HG02885 (cell line): ENCODE measurements around the gene UROS.

Source experiments
- ATAC-seq: cut with Tn5 transposase; IDR thresholded peaks from one replicate; pipeline ENCODE4 v1.9.1; 2021; ENCODE audit warnings: mild to moderate bottlenecking; ENCODE audit not compliant: unreplicated experiment, poor library complexity

Gene UROS

DNA sequence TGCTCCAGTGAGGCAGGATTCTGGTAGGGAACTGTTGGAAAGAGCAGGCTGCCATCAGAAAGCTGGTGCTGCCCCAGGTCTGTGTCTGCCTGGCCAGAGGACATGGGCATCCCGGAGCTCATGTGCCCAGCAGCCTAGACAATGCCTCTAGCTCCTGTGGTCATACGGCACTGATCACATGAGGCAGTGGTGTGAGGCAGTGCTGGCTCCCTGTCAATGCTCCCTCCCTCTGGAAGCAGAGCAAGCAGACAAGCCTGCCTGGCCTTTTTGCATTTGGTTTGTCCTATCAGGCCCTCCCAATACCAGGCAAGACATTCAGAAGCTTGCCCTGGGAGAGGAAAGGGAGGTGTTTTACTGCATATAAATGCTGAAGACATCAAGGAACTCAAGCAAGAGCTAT lies 27.9 kb downstream of the UROS start:
- no peak for ATAC-seq

DNA sequence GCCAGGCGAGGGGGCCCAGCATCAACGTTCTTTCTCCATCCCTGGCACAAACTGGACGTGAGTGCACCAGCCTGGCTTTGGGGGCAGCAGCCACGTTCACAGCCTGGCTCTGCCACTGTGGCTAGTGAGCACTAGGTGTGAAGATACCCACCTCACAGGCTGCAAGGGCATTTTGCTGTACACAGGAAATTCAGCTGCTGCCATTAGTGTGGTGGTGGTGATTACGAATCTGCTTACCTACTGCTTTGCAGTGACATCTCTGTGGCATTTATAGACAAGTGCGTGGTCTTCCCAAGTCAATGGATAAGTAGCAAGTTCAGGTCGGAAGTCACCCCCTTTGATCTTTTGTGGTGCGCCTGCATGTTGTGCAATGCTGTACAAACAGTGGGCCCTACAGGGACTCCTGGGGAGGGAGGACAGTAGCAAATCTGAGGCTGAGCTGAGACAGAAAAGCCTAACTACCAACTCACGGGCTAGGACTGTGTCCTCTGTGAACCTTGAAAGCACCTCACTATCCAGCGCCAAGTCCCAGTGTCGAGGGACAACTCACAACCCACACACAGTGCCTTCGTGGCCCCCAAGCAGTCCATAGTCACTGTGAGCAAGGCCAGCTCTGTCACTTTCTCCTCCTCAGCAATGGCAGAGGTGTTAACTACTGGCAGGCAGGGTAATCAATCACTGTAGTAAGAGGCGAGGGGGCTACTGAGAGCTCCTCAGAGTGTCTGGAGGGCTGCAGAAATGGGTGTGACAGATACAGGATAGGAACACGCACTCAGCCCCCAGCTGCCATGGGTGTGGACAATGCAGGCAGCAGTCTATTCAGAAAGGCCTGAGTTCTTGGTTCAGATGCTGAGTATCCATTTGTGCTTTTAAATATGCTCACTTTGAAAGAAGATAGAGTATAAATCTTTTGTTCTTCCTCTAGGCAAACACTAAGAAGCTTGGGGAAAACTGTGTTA lies 30.4 kb downstream of the UROS start:
- ATAC-seq: no peak

DNA sequence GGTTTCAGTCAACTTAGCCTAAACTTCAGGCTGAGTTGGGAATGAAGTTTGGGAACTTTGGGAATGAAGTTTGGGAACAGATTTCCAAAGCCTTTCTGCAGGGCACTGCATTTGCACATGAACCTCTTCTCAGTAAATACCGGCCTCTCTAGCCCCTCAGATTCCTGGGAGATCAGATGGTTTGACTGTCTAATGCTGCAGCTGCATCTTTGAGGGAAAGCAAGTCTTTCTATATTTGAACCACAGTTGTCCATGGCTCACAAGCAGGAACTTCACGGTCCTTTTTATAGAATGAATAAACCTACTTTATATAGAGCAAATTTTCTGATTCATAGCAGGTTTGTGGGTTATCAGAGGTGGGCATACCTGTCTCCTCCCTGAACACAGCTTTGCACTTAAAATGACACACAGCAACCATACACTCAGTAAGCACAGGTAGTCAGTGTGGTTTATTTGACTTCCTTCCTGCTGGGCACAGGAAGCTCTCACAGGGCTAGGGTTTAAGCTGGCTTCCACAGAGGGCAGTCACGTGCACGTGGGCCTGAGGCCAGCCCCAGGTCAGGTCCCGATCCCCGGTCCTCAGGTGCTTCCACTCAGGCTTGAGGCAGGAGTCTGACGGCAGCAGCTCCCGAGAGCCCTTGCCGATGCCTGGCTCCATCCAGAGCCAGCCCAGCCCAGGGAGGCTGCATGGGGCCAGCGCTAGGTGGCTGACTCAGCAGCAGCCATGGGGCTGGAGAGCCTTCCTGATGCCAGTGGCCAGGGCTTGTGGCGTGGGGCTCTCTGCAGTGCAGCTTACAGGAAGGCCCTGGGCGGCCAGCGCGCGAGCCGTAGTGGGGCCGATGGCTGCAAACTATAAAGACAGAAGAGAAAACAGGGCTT lies 34.7 kb downstream of the UROS start:
- ATAC-seq: no peak

DNA sequence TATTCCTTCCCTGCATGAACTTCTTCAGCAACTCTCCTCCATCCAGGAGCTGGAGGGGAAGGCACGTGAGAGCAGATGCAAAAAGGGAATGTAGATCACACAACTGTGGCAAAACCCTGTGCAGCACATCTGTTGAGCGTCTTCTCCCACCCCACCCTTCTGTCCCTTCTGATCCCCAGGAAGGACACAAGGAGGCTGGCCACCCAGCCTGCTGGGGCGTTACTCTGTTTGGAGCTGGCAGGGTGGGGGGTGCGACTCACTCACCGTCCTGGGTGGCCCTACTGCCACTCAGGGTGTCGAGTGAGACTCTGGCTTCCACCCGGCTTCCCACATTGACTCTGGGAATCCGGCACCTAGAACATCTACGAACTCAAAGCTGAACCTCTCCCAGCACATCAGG lies 37.3 kb downstream of the UROS start:
- no peak for ATAC-seq

DNA sequence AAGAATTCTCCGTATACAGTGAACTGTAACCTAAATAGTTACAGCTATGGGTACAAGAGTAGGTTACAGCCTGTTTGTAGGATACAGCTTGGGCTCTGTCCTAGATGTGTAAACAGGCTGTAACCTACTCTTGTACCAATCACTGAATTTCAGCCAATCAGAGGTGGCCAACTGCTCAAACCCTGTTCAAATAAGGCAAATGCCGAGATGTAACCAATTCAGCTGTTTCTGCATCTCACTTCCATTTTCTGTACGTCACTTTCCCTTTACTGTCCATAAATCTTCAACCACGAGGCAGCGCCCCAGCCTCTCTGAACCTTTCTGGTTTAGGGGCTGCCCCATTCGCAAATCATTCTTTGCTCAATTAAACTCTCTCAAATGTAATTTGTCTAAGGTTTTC lies 39.1 kb downstream of the UROS start:
- peak; percentile 76 for ATAC-seq

DNA sequence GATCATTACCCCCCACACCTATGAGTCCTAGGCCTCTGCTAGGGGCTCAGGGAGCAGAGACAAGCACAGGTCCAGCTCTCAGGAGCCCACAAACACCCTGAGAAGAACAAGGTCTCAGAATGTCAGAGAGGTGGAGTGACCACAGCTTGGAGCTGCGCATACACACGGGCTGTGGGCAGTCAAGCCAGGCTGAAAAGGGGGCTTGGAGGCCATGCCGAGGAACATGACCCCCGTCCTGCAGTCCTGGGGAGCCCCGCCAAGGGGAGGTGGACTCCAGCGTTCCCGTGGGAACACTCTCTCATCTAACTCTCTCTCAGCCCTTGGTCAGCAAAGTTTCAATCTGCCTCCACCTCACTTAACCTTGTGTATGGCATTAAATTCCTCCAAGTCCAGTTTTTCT lies 39.6 kb downstream of the UROS start:
- ATAC-seq: no peak

DNA sequence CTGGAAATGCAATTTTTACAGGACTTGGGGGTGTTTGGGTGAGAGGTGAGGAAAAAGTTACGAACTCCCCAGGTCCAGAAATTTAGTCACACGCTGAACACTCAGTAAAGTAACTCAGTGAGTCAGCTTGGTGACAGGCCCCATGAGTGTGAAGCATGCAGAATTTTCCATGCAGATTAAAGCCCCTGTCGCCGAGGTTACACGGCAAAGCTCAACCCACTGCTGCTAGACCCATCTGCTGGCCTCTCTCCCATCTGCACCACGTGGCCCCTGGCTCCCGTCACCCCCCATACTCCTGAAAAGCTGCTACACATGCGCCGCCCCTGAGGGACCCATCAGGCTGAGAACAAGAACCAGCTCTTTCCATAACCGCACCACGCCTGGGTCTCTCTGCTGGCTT lies 40.4 kb downstream of the UROS start:
- no peak for ATAC-seq

DNA sequence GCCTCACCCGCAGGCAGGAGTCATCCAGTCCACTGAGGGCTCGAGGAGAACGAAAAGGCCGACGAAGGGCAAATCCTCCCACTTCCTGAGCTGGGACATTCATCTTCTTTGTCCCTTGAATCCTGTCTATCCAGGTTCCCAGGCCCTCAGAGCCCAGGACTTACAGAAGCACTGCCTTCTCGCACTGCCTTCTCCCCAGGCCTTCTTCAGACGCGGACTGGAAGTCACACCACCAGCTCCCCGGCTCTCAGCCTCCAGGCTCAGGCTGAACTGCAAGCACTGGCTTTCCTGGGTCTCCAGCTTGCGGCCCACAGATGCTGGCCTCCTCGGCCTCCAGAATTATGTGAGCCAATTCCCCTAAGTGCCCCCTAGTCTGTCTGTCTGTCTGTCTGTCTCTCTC lies 41.0 kb downstream of the UROS start:
- no peak for ATAC-seq

DNA sequence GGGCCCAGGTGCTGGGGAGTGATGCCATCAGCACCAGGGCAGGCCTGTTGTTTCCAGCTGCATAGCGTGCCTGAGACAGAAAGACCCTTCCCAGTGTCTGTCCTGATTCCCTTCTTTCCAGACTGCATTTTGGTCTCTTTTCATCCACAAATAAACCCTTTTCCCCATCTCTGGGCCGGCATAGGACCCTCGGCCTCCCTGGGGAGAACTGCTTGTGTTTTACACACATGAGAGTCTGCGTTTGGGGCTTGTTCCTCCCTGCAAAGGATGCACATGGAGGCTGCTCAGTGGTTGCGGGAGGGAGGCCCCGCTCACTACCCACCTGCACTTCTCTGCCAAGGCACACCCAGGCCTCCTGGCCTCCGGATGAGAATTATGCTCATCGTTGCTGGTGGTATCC lies 41.7 kb downstream of the UROS start:
- ATAC-seq: no peak

DNA sequence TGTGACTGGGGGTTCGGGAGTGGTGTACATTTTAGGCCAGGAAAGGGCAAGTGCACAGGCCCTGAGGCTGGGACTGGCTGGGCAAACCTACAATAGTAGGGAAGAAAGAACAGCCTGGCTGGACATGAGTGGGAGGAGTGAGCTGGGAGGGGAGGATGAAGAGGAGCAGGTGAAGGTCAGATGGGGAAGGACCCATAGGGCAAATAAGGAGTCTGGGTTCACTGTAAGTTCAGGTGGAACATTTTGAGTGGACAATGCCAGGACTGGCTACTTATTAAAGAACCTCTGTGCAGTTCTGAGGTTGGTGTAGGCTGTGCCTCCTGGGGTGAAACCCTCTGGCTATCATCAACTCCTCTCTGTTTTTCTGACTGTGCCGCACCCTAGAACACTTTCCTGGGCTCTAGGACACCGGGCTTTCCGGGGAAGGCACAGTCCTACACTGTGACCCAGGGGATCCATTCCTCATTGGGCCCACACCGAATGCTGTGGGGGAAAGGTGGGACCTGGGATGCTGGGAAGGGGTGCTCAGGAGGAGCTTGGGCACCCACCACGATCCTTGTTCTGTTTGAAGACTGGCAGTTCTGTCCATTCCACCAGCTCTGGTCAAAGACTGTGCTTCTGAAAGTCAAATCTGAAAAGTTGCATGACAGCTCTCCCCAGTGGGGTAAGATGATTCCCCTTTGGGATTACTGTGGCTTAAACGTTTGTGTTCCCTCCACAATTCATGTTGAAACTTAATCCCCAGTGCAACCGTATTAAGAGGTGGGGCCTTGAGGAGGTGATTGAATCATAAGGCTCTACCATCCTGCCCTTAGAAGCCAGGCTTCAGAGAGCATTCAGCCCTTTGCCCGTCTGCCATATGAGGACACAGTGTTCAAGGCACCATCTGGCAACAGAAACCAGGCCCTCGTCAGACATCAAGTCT lies 43.4 kb downstream of the UROS start:
- ATAC-seq: no peak

DNA sequence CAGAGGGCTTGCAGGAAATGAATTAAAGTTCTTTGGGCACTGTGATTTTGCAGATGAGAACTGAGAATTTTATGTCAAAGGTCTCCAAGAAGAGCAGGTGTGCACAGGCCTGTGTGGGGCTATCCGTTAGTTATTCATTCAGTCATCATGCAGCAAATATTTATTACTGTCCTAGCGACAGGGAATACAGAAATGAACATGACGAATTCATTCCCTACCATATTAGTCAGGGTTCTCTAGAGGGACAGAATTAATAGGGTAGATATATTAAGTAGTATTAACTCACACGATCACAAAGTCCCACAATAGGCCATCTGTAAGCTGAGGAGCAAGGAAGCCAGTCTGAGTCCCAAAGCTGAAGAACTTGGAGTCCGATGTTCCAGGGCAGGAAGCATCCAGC lies 44.5 kb downstream of the UROS start:
- no peak for ATAC-seq

DNA sequence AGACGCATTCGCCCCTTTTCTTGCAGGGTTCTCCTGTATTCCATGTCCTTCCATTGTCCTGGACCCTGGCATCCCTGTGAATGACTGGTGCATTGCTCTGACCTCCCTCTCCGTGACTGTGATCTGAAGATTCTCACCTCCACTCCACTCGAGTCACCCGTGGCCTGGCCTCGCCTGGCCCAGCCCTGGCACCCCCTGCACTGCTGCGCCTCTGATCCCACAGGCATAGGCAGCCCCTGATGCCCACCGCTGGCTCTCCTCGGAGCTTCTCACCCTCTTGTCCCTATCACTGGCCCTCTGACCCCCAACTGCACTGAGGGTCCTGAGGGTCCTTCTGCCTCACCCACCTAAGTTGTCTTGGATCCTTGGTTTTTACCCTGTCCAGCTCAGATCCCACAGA lies 45.3 kb downstream of the UROS start:
- no peak for ATAC-seq

DNA sequence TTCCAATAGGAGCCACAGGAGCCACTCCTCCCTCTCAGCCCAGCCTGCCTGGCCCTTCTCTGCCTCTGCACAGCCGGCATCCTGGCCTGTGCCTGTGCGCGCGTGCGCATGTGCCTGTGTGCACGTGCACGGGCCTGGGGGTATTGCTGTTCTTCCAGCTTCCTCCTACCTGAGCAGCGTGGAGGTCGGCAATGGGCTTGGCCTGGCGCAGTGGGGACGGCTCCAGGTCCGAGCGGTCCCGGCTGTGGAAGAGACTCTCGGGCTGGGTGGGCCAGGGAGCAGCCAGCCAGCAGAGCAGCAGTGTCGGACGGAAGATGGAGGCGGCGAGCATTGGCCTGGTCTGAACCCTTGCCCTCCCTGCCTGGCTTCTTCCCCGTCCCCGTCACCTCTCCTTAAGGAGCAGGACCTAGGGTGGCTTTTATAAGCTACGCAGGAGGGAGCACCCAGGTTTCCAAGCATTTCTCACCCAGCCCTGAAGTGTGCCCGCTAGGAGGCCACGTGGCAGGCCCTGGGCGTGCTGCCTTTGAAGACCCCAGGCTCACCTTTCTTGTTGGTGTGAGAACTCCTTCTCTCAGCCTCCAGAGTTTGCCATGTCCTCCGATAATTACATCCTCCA lies 47.5 kb downstream of the UROS start, which contains the start of gene MMP21:
Gene MMP21 (minus strand): TSS at position 331 of the 616 bp plus-strand sequence. CDS start 0 bp downstream, at position 331.
- ATAC-seq: no peak

DNA sequence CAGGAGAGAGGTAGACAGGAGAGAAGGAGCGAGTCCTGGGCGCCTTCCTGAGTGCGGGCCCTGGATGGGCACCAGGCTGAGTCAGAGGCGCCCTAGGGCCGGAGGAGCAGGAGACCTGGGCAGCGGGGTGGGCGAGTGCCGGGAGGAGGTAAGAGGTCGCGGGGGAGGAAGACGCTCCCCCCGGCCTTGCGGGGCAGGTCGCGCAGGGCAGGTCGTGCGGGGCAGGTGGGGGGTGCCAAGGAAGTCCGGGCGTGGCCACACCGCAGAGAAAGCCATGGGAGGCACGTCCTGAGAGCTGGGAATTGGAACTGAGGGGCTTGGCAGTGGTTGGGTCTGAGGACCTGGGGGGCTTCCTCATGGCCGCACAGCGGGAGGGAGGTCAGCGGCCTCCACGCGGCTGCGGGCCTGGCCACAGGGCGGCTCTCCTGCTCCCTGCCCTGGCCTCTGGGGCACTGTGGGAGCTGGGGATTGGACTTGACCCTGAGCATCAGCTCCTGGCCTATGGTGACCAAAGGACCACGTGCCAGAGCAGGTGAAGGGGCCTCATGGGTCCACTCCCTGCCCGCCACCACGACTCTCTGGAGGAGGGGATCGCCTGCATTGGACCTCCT lies 48.4 kb downstream of the UROS start:
- no peak for ATAC-seq

DNA sequence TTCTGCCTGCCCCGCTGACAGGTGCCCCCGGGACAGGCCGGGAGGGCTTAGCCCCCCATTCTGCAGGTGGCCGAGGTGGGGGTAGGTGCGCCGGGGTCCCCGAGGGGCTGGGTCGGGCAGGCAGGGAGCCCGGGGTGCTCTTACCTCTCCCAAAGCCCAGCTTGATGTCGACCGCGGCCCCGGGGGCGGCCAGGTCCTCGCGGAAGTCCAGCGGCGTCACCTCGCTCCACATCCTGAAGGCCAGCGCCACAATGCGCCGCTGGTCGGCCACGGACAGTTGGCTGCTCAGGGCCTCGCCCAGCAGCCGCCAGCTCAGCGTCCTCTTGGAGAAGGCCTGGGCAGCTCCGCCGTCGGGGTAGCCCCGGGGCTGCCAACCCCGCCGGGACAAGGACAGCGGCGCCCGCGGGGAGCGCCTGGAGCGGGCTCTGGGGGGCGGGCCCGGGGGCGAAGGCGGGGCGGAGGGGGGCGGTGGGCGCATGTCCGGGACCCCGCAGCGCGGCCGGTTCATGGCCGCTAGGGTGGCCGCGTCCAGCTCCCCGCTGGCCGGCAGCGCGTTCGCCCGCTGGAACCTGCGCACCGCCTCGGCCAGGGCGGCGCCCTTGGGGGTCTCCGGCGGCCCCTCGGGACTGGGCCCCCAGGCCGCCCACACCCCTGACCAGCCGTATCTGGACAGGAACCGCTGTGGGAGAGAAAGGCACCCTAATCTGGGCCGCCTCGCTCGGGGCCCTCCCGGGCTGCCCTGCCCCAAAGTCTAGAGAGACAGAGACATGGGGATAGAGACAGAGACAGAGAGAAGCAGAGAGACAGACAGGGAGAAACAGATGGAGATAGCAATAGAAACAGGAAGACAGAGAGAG lies 49.1 kb downstream of the UROS start:
- ATAC-seq: no peak

DNA sequence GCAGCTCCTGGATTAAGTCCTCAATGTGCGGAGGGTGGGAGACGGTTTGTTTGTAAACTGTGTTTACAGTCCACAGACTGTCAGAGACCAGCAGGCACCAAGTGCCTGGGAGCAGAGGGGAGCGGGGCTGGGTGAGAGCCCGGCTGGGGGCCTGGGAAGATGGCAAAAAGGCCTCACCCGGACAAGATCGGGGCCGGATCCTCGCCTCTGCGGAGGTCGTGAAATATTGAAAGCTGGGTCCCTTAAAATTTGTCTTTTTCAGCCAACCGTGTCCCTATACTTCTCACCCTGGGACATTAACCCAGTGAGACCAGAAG lies 50.2 kb downstream of the UROS start:
- ATAC-seq: no peak

DNA sequence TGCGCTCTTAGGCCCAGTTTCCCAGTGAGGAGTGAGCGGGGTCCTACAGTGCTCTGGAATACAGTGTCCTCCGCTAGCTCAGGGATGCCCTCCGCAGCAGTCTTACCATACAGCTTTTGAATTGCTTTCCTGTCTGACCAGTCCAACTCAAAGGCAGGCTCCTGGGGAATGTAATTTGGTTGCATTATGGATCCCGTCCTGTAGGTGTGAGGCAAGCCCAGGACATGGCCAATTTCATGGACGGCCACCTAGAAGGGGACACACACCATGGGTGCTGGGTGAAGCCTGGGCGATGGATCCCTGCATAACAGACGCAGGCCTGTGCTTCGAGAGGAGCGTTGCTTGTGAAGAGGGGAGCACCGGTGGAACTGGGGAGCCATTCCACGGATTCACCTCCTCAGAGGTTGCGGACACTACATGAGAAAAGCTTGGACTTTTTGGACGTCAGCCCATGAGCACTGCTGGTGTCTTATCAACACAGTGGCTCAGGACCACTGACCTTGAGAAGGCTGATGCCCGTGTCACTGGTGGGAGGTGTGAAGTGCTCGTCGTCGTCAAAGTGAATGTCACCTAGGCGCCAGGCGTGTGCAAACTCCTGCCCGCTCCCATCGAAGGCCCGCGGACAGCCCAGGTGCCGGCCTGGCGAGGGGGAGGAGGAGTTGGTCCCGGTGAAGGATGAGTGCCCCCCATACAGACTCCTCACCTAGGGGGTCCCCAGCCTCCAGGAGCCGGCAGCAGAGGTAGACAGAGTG lies 50.8 kb downstream of the UROS start:
- ATAC-seq: no peak

DNA sequence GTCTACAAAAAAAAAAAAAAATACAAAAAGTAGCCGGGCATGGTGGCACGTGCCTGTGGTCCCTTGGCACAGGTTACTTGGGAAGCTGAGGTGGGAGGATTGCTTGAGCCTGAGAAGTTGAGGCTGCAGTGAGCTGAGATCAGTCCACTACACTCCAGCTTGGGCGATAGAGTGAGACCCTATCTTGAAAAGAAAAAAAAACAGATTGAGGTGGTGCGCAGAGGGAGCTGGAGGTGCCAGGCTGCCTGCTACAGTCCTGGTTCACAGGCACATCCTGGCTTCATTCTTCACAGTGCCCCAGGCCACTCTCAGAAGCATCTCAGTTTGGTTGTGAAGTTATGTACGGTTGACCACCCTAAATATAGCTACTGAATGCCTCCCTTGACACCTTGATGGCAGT lies 52.2 kb downstream of the UROS start:
- ATAC-seq: no peak
